Endometrial microvascular endothelial cells (primary cell): ENCODE results near the gene PACS1. TPM values are rescaled to one million over a fixed set of nuclear protein-coding genes. Genes with fewer than 3 reads are reported as not detected.

Experiments
- in situ Hi-C: cut with HindIII; loops from 2 replicates; pipeline ENCODE4 v1.10.0; 2017; ENCODE audit warnings: low sequenced_read_pairs, low pct_unique_long_range_greater_than_20kb; ENCODE audit errors: inconsistent ontology term
- total RNA-seq: library from RNA; depleted of rRNA; stranded (reverse); fragments of >200 nt; gene quantifications from one replicate; pipeline ENCODE4 v1.2.3, GENCODE V29; 2015; ENCODE audit errors: inconsistent ontology term

The PACS1 gene
- total RNA-seq, 1 donor from 2014 or later, result 17.7 TPM

- in situ Hi-C loops, result no loop called here
Measured at GRCh38 chr11:66155387-66156073, 85.5 kb downstream of the PACS1 start.

DNA sequence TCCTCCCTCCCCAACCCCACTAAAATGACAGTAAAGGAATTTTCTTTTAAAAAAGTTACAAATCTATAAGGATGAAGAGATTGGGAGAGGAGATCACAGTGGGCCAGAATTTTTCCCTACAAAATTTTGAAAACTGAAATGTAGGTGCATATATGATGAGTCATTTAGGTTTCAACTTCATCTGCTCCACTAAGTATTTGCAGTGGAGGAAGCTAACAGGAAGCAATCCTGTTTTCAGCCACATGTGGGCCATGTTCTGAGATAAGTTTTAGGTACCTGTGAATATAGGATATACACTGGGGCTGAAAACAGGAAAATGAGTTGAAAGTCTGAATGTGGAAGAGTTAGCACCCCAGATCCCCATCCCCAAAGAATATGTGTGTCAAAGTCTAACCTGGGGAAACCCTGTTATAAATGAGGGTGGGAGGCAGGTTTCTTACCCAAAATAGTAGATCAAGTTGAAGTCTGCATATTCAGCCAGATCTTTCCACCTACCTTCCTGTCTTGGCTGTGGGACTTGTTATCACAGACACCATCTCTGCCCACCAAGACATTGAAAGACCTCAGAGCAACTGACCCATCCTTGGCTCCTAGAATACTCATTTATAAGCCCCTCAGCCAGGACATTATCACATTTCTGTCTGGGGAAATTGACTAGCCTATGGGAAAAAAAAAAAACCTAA, 87.3 kb downstream of the PACS1 start:
- in situ Hi-C loops, result no loop called here

DNA sequence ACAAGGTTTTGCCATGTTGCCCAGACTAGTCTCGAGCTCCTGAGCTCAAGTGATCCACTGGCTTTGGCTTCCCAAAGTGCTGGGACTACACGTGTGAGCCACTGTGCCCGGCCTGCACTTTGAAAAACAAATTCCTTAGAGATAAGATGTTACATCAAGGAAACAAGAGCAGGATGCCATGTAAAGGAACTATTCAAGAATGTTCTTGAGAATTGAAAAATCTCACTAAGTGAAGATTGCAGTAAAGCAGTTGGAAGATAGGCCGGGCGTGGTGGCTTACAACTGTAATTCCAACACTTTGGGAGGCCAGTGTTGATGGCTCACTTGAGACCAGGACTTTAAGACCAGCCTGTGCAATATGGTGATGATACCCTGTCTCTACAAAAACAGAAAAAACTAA, 88.1 kb downstream of the PACS1 start:
- in situ Hi-C loops, result no loop called here

GRCh38 chr11:66159324-66159984, 89.4 kb downstream of the PACS1 start:
- in situ Hi-C loops, result no loop called here

DNA sequence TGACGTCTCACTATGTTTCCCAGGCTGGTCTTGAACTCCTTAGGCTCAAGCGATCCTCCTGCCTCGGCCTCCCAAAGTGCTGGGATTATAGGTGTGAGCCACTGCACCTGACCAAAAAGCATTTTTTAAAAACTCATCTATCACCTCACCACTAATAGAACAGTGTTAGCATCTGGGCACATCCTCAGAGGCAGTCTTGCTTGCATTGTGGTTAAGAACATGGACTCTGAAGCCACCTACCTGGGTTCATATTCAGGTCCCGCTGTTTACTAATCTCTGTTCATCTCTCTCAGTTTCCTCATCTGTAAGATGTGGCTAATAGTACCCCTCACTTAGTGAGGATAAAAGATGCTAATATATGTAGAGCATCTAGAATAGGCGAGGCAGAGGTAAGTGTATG, 90.6 kb downstream of the PACS1 start:
- in situ Hi-C loops, result no loop called here

- in situ Hi-C loops, result no loop called here
Measured at GRCh38 chr11:66168289-66168688, 98.2 kb downstream of the PACS1 start.

DNA sequence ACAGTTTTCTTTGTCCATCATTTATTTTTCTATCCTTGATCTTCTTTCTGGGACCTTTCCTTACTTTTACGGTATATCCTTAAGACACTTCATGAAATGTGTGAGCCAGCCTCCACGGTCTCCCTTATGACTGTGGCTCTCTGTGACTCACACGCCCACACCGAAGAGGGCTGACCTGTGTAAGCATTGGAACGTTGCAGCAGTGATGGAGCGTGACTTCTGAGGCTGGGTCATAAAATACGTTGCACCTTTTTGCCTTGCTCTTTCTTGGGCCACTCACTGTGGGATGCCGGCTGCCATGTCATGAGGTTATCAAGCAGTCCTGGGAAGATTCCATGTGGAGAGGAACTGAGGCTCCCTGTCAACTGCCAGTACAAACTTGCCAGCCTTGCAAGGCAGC, 102.1 kb downstream of the PACS1 start:
- in situ Hi-C loops, result no loop called here

GRCh38 chr11:66176650-66177049, 106.6 kb downstream of the PACS1 start:
- in situ Hi-C loops, result no loop called here

- in situ Hi-C loops, result no loop called here
Measured at GRCh38 chr11:66178183-66178582, 108.1 kb downstream of the PACS1 start.

DNA sequence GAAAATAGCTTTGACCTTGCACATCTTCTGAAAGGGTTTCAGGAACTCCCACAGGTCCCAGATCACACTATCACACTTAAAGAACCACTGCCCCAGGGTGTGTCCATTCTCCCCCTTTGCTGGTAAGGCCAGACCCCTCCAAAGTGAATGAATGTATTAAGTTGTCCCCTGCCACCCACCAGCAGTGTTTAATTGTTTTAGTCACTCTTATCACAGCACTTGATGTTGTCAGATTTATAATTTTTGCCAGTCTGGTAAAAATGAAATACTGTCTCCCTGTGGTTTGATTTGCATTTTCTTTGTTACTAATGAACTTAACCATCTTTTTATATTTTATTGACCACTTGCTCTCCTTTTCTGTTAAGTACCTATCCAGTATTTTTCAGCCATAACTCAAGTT, 108.8 kb downstream of the PACS1 start:
- in situ Hi-C loops, result no loop called here

DNA sequence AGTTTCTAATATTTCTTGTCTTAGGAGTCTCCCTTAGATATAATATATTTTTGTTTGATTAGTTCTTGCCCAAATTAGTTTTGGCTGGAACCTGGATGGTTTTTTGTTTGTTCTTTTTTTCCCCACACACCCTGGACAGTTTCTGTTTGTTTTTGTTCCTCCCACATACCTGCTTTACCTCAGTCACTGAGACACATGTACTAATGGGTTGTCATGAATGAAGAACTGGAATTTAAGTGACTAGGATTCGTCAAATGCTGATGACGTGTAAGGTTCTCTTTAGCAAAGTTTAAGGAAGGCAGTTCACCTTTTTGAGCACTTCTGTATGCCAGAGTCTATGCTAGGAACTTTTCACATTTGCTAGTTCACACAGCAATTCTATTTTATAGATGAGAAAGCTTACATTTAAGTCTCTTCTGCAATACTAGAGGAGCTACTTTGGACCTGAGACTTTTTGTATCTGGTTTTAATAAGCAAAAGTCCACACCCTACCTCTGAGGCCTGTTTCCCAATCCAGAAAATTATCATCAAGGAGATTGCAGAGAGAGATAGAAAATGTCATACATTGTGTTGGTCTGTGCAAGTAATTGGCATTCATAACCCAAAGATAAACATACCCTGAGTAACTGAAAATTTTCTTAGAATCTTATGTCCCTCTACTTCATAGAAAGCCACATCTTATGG, 111.7 kb downstream of the PACS1 start:
- in situ Hi-C loops, result no loop called here

GRCh38 chr11:66183494-66184048, 113.5 kb downstream of the PACS1 start:
- in situ Hi-C loops, result no loop called here

DNA sequence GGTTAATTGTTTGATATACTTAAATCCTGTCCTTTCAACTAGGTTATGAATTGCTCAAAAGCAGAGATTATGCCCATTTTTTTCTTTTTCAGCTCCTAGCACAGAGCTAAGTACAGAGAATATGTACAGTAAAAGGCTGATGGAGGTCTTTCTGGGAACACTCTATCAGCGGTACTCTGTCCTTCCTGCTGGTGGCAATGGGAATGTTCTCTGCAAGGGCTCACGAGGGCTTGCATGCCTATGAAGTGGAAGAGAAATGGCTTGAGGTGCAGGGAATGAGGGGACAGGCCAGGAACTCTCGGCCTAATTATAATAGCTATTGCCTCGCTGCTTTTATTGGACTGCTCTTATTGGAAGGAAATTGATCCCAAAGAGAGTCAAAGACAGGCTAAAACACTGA, 114.7 kb downstream of the PACS1 start:
- in situ Hi-C loops, result no loop called here

GRCh38 chr11:66186470-66186869, 116.4 kb downstream of the PACS1 start:
- in situ Hi-C loops, result no loop called here

- in situ Hi-C loops, result no loop called here
Measured at GRCh38 chr11:66187453-66187852, 117.4 kb downstream of the PACS1 start.

DNA sequence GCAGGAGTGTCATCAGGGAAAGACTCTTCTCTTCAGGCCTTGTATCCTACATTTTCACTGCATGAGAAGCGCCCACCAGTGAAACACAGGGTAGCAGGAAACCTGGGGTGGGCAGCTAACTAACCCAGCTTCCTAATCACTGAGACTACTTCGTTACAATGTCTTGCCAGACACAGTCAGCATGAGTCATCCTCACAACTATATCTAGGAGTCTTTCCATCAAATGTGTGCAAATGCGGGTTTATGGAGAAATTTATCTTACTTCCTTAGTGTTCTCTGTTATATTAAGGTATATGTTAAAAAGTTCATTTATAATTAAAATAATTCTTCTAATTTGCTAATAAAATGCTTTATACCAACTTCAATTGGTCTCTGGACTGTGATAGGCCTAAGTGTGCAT, 118.5 kb downstream of the PACS1 start:
- in situ Hi-C loops, result no loop called here

DNA sequence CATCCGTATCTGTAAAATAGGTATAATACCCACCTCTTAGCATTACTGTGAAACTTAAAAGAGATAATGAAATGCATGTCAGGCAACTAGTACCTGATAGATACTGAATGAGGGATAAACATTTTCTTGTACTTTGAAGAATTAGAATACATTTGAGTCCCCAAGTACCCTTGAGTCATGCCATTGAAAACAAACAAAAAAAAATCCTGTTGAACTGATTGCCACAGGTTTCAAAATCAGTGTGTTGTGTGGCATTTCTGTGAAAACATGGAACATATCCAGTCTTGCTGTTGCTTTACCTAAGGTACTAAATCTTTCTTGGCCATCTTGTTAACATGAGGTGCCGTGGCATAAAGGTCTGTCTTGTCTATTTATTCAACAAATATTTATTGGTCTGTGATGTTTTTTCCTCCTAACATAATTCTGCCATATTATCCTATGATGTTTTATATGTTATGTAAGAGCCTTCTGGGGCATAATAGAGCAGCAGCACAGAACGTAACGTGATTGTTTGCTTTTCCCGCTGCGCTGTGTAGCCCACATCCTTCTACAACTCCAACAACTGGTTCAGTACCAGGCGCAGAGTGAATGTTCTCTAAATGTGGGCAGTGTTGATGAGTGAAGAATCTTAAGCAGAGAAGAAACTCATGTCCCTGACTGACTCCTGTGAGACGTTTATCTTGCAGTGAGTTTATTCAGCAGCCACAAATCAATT, 119.1 kb downstream of the PACS1 start:
- in situ Hi-C loops, result no loop called here

DNA sequence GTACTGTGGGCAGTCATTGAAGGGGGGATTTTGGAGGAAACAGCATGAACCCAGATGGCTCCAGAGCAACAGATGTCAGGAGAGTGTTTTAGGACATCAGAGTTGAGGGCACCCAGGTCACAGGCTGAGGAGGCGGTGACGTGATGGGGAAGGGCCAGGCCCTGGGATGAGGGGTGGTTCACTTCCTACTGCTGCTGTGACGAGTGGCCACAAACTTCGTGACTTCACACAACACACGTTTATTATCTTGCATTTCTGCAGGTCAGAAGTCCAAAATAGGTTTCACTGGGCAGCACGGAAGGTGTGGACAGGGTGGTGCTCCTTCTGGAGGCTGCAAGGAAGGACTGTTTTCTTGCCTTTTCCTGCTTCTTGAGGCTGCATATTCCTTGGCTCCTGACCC, 120.7 kb downstream of the PACS1 start:
- in situ Hi-C loops, result no loop called here
